AG09319 (cell line): ENCODE measurements around the gene HHATL.

ENCODE experiments used
- DNase-seq: peaks from one replicate; pipeline ENCODE4 v3.0.0-alpha.2; 2010; ENCODE audit warnings: low read depth; ENCODE audit errors: extremely low read depth
- TF ChIP-seq, protein P1 (sequence below): IDR thresholded peaks from 2 replicates; pipeline ENCODE4 v1.5.1; 2011; ENCODE audit warnings: low read depth, mild to moderate bottlenecking, inconsistent platforms, low read length, moderate library complexity

Gene HHATL

DNA sequence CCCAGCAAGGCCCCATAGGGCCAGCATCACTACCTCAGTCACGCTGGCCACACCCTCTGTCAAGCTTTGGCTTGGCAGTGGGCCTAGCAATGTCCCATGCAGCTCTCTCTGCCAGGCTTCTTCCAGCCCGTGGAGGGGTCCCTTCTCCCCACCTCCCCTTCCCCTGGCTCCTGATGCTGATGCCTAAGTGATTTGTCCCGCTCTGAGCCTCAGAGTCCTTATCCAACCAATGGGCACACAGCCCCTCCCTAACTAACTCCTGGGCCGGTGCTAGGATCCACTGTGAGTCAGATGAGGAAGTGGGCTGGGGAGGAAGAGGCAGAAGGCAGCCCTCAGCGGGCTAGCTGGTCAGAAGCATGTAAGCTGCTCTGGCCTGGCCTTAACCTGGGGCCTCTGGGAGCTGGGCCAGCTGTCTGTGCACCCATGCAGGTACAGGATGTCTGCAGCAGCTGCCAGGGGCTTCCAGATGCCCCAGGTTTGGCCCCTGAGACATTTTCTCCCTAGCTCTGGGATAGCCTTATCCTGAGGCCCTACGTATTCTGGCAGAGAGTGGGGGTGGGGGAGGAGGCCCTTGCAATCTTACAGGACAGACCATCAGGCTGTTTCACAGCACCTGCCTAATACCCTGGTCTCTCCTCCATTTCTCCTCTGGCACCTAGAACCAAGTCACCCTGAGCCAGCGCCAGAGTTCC is 49.8 kb downstream of the HHATL start:
- TF ChIP-seq, protein P1, sequence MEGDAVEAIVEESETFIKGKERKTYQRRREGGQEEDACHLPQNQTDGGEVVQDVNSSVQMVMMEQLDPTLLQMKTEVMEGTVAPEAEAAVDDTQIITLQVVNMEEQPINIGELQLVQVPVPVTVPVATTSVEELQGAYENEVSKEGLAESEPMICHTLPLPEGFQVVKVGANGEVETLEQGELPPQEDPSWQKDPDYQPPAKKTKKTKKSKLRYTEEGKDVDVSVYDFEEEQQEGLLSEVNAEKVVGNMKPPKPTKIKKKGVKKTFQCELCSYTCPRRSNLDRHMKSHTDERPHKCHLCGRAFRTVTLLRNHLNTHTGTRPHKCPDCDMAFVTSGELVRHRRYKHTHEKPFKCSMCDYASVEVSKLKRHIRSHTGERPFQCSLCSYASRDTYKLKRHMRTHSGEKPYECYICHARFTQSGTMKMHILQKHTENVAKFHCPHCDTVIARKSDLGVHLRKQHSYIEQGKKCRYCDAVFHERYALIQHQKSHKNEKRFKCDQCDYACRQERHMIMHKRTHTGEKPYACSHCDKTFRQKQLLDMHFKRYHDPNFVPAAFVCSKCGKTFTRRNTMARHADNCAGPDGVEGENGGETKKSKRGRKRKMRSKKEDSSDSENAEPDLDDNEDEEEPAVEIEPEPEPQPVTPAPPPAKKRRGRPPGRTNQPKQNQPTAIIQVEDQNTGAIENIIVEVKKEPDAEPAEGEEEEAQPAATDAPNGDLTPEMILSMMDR, result no peak
- no peak for DNase-seq

GRCh38 chr3:42652251-42652610 is 50.4 kb downstream of the HHATL start:
- DNase-seq, result no peak
- TF ChIP-seq, protein P1, result no peak

DNA sequence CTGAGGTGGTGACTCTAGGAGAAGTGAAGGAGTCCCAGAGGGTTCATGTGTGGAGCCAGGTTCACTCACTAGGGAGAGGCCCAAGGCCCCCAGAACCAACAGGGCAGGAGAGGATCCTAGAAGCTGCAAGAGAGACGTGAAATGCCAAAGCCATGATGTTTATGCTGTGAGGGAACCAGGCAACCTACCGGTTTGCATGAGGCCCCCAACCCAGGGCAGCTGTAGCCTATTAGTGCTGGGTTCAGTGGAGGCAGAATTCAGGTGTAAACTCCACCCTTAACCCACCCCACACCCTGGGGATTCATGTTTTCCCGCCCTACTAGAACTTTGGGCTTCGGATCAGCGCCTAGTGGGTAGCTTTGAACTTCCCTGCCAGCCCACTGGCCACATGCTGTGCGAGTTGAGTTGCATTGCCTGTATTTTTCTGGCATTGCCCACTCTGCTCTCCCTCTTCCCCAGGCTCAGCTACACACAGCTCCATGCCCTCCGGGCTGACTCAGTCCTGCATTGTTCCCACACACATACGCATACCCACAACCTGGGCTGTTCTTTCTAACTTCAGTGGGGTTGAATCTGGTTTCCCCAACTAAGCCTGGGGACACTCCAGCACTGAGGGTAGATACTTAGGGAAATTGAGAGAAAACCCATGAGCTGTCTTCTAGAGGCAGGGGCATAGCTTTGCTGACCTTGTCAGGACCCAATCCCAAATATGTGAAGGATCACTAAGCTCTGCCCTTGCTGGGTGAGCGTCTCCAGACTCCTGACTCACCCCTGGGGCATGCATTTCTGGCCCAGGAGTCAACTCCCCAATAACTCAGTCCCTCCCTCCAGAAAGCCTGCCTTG is 51.1 kb downstream of the HHATL start:
- DNase-seq, result no peak
- TF ChIP-seq, protein P1, result no peak

GRCh38 chr3:42649783-42650182 is 52.8 kb downstream of the HHATL start:
- TF ChIP-seq, protein P1, result no peak

GRCh38 chr3:42649006-42649405 is 53.6 kb downstream of the HHATL start:
- TF ChIP-seq, protein P1, result no peak
- DNase-seq, result no peak

More at GRCh38 chr3:42649783-42650182, 52.8 kb downstream of the HHATL start:
- no peak for DNase-seq

GRCh38 chr3:42647821-42648459 is 54.7 kb downstream of the HHATL start:
- no peak for DNase-seq
- TF ChIP-seq, protein P1, result no peak
